Peyer's patch (tissue), 4 donors: ENCODE results near the gene BPIFB6.

Experiments used
- CTCF ChIP-seq, 6 experiments: fragments of 450-650 bp in 4 of 6; fragments of 200-600 bp in 2 of 6; sonication (generic) in 1 of 6; IDR thresholded peaks; one replicate each; pipeline ENCODE4 v1.5.1; 2017 to 2019; ENCODE audit warnings: antibody characterized with exemption in 6 of 6, mild to moderate bottlenecking in 3 of 6, moderate library complexity in 1 of 6
- POLR2A ChIP-seq, 2 donors: fragments of 450-650 bp; IDR thresholded peaks; one replicate each; pipeline ENCODE4 v1.5.1; 2017; ENCODE audit warnings: antibody characterized with exemption in 2 of 2, mild to moderate bottlenecking in 2 of 2, moderate library complexity in 2 of 2

- TF ChIP-seq CTCF (IDR thresholded peaks at IDR 0.05) (no peak), POLR2A (IDR thresholded peaks at IDR 0.05) (no peak)
Measured at GRCh38 chr20:33042983-33043730, 11.7 kb downstream of the BPIFB6 start.
